ENCODE data around the gene XPR1. TPM values are rescaled to one million over a fixed set of nuclear protein-coding genes. Genes with fewer than 3 reads are reported as not detected.

XPR1 gene
- total and polyA plus RNA-seq, 2 donors (not counting 1 experiment from before 2014, with no cell fraction given) = 2.8 to 22.3 TPM

- Histone ChIP-seq H3K27me3 (replicated peaks in 1 of 4; ENCODE audit: control extremely low read depth in 1 of 4, control insufficient read depth in 3 of 4, insufficient read depth in 4 of 4, low read length in 3 of 4) (no peaks in the 10 kb centered on the region), H3K4me2 (replicated peaks; ENCODE audit: low read depth, low read length, poor library complexity, severe bottlenecking) (no peak overlapping the region), H3K4me1 (ENCODE audit: control insufficient read depth in 2 of 2, insufficient read depth in 2 of 2, low read length in 2 of 2) (no peaks in the 10 kb centered on the region), H3K36me3 (replicated peaks in 1 of 2; ENCODE audit: control extremely low read depth in 1 of 2, control insufficient read depth in 1 of 2, extremely low read depth in 1 of 2, insufficient read depth in 2 of 2, low read length in 1 of 2) (no peaks in the 10 kb centered on the region), H3K27ac (ENCODE audit: low read length in 2 of 2) (no peak overlapping the region), H3K4me3 (ENCODE audit: control extremely low read depth in 1 of 5, extremely low read depth in 1 of 5, insufficient read depth in 1 of 5, low read depth in 2 of 5, low read length in 4 of 5) (no peak overlapping the region), H3K79me2 (ENCODE audit: control insufficient read depth, insufficient read depth, low read length) (peaks cover 3% of the 10 kb centered on the region), H2AFZ (ENCODE audit: insufficient read depth, low read depth, low read length, poor library complexity, severe bottlenecking) (no peak overlapping the region), H3K9ac (ENCODE audit: low read length) (no peak overlapping the region), H4K20me1 (ENCODE audit: control insufficient read depth, insufficient read depth, low read length, poor library complexity, severe bottlenecking) (no peaks in the 10 kb centered on the region), H3K9me3 (ENCODE audit: control extremely low read depth in 1 of 3, control insufficient read depth in 2 of 3, insufficient read depth in 1 of 3, low read length in 2 of 3) (no peaks in the 10 kb centered on the region)
- Mint-ChIP-seq H3K9me3 (ENCODE audit: insufficient read depth) (no peaks in the 10 kb centered on the region), H3K27ac (no peak overlapping the region), H3K4me1 (no peaks in the 10 kb centered on the region), H3K4me3 (no peak overlapping the region), H3K27me3 (no peaks in the 10 kb centered on the region)
- CTCF ChIA-PET = no interaction called here
- WGBS (ENCODE audit: insufficient coverage) = 100% methylated on average over 1 of the region's 3 CpGs
- ATAC-seq (ENCODE audit: low read depth) (no peak), DNase-seq (no peak)
- intact Hi-C loops (cut with micrococcal nuclease) = no loop called here
- no peak for TF ChIP-seq EZH2 (IDR thresholded peaks at IDR 0.05; ENCODE audit: borderline replicate concordance, insufficient read depth, low read depth, low read length, poor library complexity, severe bottlenecking)
- no peak for TF ChIP-seq CTCF (IDR thresholded peaks at IDR 0.05)
- POLR2A ChIA-PET = no interaction called here
Observed at GRCh38 chr1:180785291-180785690, 153.5 kb downstream of the XPR1 start.

- H4K20me1 ChIP-seq (ENCODE audit: control insufficient read depth, insufficient read depth, low read length, poor library complexity, severe bottlenecking) = no peaks in the 10 kb centered on the region
- ATAC-seq (ENCODE audit: low read depth) (no peak), DNase-seq (no peak)
- intact Hi-C loops (cut with micrococcal nuclease) = no loop called here
- WGBS (ENCODE audit: insufficient coverage) = no CpG with 5 or more reads among the region's 3 CpGs
- CTCF ChIA-PET = interaction anchor here (0.7 kb wide), 1 partner anchor 27 kb away, joined by 4 read pairs; no protein-coding TSS in a partner anchor
- POLR2A ChIA-PET = no interaction called here
- H3K9me3 ChIP-seq (ENCODE audit: control extremely low read depth in 1 of 3, control insufficient read depth in 2 of 3, insufficient read depth in 1 of 3, low read length in 2 of 3) = no peaks in the 10 kb centered on the region
- no peak overlapping the region for H2AFZ ChIP-seq (ENCODE audit: insufficient read depth, low read depth, low read length, poor library complexity, severe bottlenecking)
- Mint-ChIP-seq H3K4me3 (no peak overlapping the region), H3K9me3 (ENCODE audit: insufficient read depth) (no peaks in the 10 kb centered on the region), H3K27me3 (no peaks in the 10 kb centered on the region), H3K27ac (no peak overlapping the region), H3K4me1 (peaks cover 2% of the 10 kb centered on the region)
- H3K9ac ChIP-seq (ENCODE audit: low read length) = no peak overlapping the region
- peaks cover 3% of the 10 kb centered on the region for H3K79me2 ChIP-seq (ENCODE audit: control insufficient read depth, insufficient read depth, low read length)
- H3K27ac ChIP-seq (ENCODE audit: low read length in 2 of 2) = no peak overlapping the region
- no peak for TF ChIP-seq CTCF (IDR thresholded peaks at IDR 0.05)
- TF ChIP-seq EZH2 (IDR thresholded peaks at IDR 0.05; ENCODE audit: borderline replicate concordance, insufficient read depth, low read depth, low read length, poor library complexity, severe bottlenecking) = no peak
- H3K4me2 ChIP-seq (replicated peaks; ENCODE audit: low read depth, low read length, poor library complexity, severe bottlenecking) = no peak overlapping the region
- H3K36me3 ChIP-seq (replicated peaks in 1 of 2; ENCODE audit: control extremely low read depth in 1 of 2, control insufficient read depth in 1 of 2, extremely low read depth in 1 of 2, insufficient read depth in 2 of 2, low read length in 1 of 2) = no peaks in the 10 kb centered on the region
- no peaks in the 10 kb centered on the region for H3K4me1 ChIP-seq (ENCODE audit: control insufficient read depth in 2 of 2, insufficient read depth in 2 of 2, low read length in 2 of 2)
- H3K4me3 ChIP-seq (ENCODE audit: control extremely low read depth in 1 of 5, extremely low read depth in 1 of 5, insufficient read depth in 1 of 5, low read depth in 2 of 5, low read length in 4 of 5) = no peak overlapping the region
- H3K27me3 ChIP-seq (replicated peaks in 1 of 4; ENCODE audit: control extremely low read depth in 1 of 4, control insufficient read depth in 3 of 4, insufficient read depth in 4 of 4, low read length in 3 of 4) = no peaks in the 10 kb centered on the region
Observed at GRCh38 chr1:180785887-180786286, 154.1 kb downstream of the XPR1 start.

Measured in B cell (primary cell).